GM23338 (cell line): ENCODE results near the gene KIF6. TPM values are rescaled to one million over a fixed set of nuclear protein-coding genes. Genes with fewer than 3 reads are reported as not detected.

Experiments used
- ATAC-seq: fragments of 200-7000 bp; cut with Tn5 transposase; 3 replicates; pipeline ENCODE4 v1.9.1; 2020
- DNase-seq: peaks from one replicate; pipeline ENCODE4 v3.0.0-alpha.2; 2015; ENCODE audit warnings: low spot score
- H2AFZ ChIP-seq: fragments of 200-600 bp; sonication (generic); 2 replicates; pipeline ENCODE4 v1.8.0; 2016; ENCODE audit warnings: antibody characterized with exemption, mild to moderate bottlenecking, moderate library complexity
- H3F3A ChIP-seq: fragments of 200-600 bp; sonication (generic); replicated peaks from 2 replicates; pipeline ENCODE4 v1.8.0; 2017; ENCODE audit warnings: antibody characterized with exemption, mixed run types, low read depth
- H3K27ac ChIP-seq: fragments of 200-600 bp; sonication (generic); 2 replicates; pipeline ENCODE4 v1.6.1; 2016; ENCODE audit warnings: low read depth
- H3K27me3 ChIP-seq: fragments of 200-600 bp; sonication (generic); 2 replicates; pipeline ENCODE4 v1.8.0; 2016; ENCODE audit warnings: mild to moderate bottlenecking, mixed run types, moderate library complexity; ENCODE audit not compliant: insufficient read depth
- H3K36me3 ChIP-seq: fragments of 200-600 bp; sonication (generic); 2 replicates; pipeline ENCODE4 v1.8.0; 2016; ENCODE audit warnings: mild to moderate bottlenecking; ENCODE audit not compliant: insufficient read depth
- H3K4me1 ChIP-seq: fragments of 200-600 bp; sonication (generic); 2 replicates; pipeline ENCODE4 v1.8.0; 2016; ENCODE audit warnings: mild to moderate bottlenecking, moderate library complexity; ENCODE audit not compliant: insufficient read depth
- H3K4me2 ChIP-seq: fragments of 200-600 bp; sonication (generic); 2 replicates; pipeline ENCODE4 v1.7.1; 2017; ENCODE audit warnings: mixed run types
- H3K4me3 ChIP-seq: fragments of 200-600 bp; sonication (generic); 2 replicates; pipeline ENCODE4 v1.6.1; 2016; ENCODE audit warnings: mixed run types
- H3K79me2 ChIP-seq: fragments of 200-600 bp; sonication (generic); replicated peaks from 2 replicates; pipeline ENCODE4 v1.8.0; 2017; ENCODE audit warnings: mild to moderate bottlenecking; ENCODE audit not compliant: insufficient read depth
- H3K9me2 ChIP-seq: fragments of 200-600 bp; sonication (generic); 2 replicates; pipeline ENCODE4 v1.8.0; 2017; ENCODE audit not compliant: insufficient read depth
- H4K20me1 ChIP-seq: fragments of 200-600 bp; sonication (generic); replicated peaks from 2 replicates; pipeline ENCODE4 v1.8.0; 2017; ENCODE audit warnings: mild to moderate bottlenecking; ENCODE audit not compliant: insufficient read depth
- H3K27ac Mint-ChIP-seq: 2 replicates; pipeline ENCODE4 v1.8.0; 2020; ENCODE audit warnings: inconsistent platforms, mild to moderate bottlenecking, moderate library complexity, mixed read lengths
- H3K27me3 Mint-ChIP-seq: 3 replicates; pipeline ENCODE4 v1.8.0; 2022; ENCODE audit warnings: low read depth, mild to moderate bottlenecking, moderate library complexity, mixed read lengths, inconsistent platforms; ENCODE audit not compliant: insufficient read depth, poor library complexity
- H3K36me3 Mint-ChIP-seq: 3 replicates; pipeline ENCODE4 v1.8.0; 2021; ENCODE audit warnings: low read depth, mild to moderate bottlenecking, inconsistent platforms, moderate library complexity, mixed read lengths
- H3K4me1 Mint-ChIP-seq: 3 replicates; pipeline ENCODE4 v1.8.0; 2020; ENCODE audit warnings: mild to moderate bottlenecking, inconsistent platforms, mixed read lengths
- H3K4me3 Mint-ChIP-seq: 3 replicates; pipeline ENCODE4 v1.8.0; 2021; ENCODE audit warnings: moderate library complexity, mild to moderate bottlenecking, inconsistent platforms, mixed read lengths
- H3K9me3 Mint-ChIP-seq: 3 replicates; pipeline ENCODE4 v1.8.0; 2020; ENCODE audit warnings: moderate library complexity, mild to moderate bottlenecking, inconsistent platforms, mixed read lengths
- CREB1 ChIP-seq: fragments of 250-450 bp; sonication (Bioruptor Pico); IDR thresholded peaks from 2 replicates; pipeline ENCODE4 v1.5.0; 2020; ENCODE audit warnings: low read depth, mild to moderate bottlenecking, moderate library complexity
- EZH2phosphoT487 ChIP-seq: fragments of 200-600 bp; sonication (generic); IDR thresholded peaks from one replicate; pipeline ENCODE4 v1.8.1; 2018; ENCODE audit warnings: antibody characterized with exemption; ENCODE audit not compliant: unreplicated experiment
- JUNB ChIP-seq: IDR thresholded peaks from one replicate; pipeline ENCODE4 v1.6.1; 2016; ENCODE audit warnings: antibody characterized with exemption; ENCODE audit not compliant: unreplicated experiment
- NANOG ChIP-seq: IDR thresholded peaks from 2 replicates; pipeline ENCODE4 v1.6.1; 2016; ENCODE audit warnings: antibody characterized with exemption, borderline replicate concordance
- POLR2AphosphoS5 ChIP-seq: IDR thresholded peaks from 2 replicates; pipeline ENCODE4 v1.6.1; 2016; ENCODE audit warnings: antibody characterized with exemption, low read depth
- STAT1 ChIP-seq: IDR thresholded peaks from one replicate; pipeline ENCODE4 v1.6.1; 2016; ENCODE audit warnings: antibody characterized with exemption; ENCODE audit not compliant: unreplicated experiment
- ZNF114 ChIP-seq: fragments of 250-450 bp; sonication (Bioruptor Pico); IDR thresholded peaks from 2 replicates; pipeline ENCODE4 v1.5.0; 2020; ENCODE audit warnings: mild to moderate bottlenecking, moderate library complexity
- ZNF331 ChIP-seq: fragments of 250-450 bp; sonication (Bioruptor Pico); IDR thresholded peaks from 2 replicates; pipeline ENCODE4 v1.5.0; 2020; ENCODE audit warnings: low read depth, mild to moderate bottlenecking, moderate library complexity
- ZNF462 ChIP-seq: fragments of 250-450 bp; sonication (Bioruptor Pico); IDR thresholded peaks from 2 replicates; pipeline ENCODE4 v1.5.0; 2020; ENCODE audit warnings: mild to moderate bottlenecking, moderate library complexity
- polyA plus RNA-seq: library from polyadenylated mRNA; unstranded; fragments of >200 nt; fragmentation: Nextera tagmentation; extraction: Ambion mirVana; gene quantifications from 2 replicates; pipeline ENCODE4 v1.2.1, GENCODE V29; 2016
- total RNA-seq: library from RNA; depleted of rRNA; stranded (reverse); fragments of >200 nt; shearing (Covaris generic); gene quantifications from 2 replicates; pipeline ENCODE4 v1.2.3, GENCODE V29; 2014
- TF ChIP-seq, protein P1 (sequence below): IDR thresholded peaks from 2 replicates; pipeline ENCODE4 v1.6.1; 2016; ENCODE audit warnings: antibody characterized with exemption
- TF ChIP-seq, protein P2 (sequence below): IDR thresholded peaks from one replicate; pipeline ENCODE4 v1.6.1; 2018; ENCODE audit warnings: antibody characterized with exemption; ENCODE audit not compliant: unreplicated experiment

Gene KIF6
- total and polyA plus RNA-seq, 2 experiments from 2014 or later: 0.87 to 1.7 TPM

DNA sequence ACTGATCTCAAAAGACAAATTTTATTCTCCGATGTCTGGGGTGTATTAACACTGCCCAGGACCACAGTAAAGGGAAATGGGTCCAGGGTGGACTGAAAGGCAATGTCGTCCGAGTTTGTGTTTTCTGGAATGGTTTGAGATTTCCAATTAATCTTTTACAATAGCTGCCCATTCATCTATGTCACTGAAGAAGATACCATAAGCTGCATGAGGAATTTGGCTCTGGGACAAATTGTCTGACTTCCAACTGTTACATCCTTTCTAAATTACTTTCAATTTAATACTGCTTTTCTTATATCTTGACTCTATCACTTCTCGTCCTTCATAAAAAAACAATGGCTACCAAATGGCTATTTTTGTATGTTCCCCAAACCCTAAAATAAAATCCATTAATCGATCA, 272.0 kb downstream of the KIF6 start (continued):
- TF ChIP-seq ZNF462 (CRISPR knock-in tag) (no peak), STAT1 (no peak), ZNF331 (CRISPR knock-in tag) (no peak), POLR2AphosphoS5 (no peak), EZH2phosphoT487 (no peak), ZNF114 (CRISPR knock-in tag) (no peak)
- TF ChIP-seq, protein P1, sequence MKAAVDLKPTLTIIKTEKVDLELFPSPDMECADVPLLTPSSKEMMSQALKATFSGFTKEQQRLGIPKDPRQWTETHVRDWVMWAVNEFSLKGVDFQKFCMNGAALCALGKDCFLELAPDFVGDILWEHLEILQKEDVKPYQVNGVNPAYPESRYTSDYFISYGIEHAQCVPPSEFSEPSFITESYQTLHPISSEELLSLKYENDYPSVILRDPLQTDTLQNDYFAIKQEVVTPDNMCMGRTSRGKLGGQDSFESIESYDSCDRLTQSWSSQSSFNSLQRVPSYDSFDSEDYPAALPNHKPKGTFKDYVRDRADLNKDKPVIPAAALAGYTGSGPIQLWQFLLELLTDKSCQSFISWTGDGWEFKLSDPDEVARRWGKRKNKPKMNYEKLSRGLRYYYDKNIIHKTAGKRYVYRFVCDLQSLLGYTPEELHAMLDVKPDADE: no peak

- Mint-ChIP-seq H3K4me3 (no peak overlapping the region), H3K27ac (no peak overlapping the region), H3K27me3 (peaks cover 4% of the 10 kb centered on the region), H3K4me1 (peaks cover 3% of the 10 kb centered on the region; the same call in 1 of the 3 replicates), H3K36me3 (peaks cover 9% of the 10 kb centered on the region), H3K9me3 (peaks cover 16% of the 10 kb centered on the region)
- Histone ChIP-seq H3K27ac (no peak overlapping the region), H3K4me2 (no peak overlapping the region), H3K79me2 (no peaks in the 10 kb centered on the region), H3K9me2 (no peaks in the 10 kb centered on the region), H3K4me1 (no peaks in the 10 kb centered on the region), H2AFZ (peak overlapping the region; percentile 80; the same call in 1 of the 2 replicates), H3K36me3 (no peaks in the 10 kb centered on the region), H3K4me3 (no peak overlapping the region), H4K20me1 (no peaks in the 10 kb centered on the region), H3K27me3 (no peaks in the 10 kb centered on the region), H3F3A (no peaks in the 10 kb centered on the region)
- DNase-seq (no peak), ATAC-seq (no peak)
- TF ChIP-seq POLR2AphosphoS5 (no peak), CREB1 (no peak), EZH2phosphoT487 (no peak), ZNF114 (CRISPR knock-in tag) (no peak), JUNB (no peak), NANOG (no peak)
- TF ChIP-seq, protein P2, sequence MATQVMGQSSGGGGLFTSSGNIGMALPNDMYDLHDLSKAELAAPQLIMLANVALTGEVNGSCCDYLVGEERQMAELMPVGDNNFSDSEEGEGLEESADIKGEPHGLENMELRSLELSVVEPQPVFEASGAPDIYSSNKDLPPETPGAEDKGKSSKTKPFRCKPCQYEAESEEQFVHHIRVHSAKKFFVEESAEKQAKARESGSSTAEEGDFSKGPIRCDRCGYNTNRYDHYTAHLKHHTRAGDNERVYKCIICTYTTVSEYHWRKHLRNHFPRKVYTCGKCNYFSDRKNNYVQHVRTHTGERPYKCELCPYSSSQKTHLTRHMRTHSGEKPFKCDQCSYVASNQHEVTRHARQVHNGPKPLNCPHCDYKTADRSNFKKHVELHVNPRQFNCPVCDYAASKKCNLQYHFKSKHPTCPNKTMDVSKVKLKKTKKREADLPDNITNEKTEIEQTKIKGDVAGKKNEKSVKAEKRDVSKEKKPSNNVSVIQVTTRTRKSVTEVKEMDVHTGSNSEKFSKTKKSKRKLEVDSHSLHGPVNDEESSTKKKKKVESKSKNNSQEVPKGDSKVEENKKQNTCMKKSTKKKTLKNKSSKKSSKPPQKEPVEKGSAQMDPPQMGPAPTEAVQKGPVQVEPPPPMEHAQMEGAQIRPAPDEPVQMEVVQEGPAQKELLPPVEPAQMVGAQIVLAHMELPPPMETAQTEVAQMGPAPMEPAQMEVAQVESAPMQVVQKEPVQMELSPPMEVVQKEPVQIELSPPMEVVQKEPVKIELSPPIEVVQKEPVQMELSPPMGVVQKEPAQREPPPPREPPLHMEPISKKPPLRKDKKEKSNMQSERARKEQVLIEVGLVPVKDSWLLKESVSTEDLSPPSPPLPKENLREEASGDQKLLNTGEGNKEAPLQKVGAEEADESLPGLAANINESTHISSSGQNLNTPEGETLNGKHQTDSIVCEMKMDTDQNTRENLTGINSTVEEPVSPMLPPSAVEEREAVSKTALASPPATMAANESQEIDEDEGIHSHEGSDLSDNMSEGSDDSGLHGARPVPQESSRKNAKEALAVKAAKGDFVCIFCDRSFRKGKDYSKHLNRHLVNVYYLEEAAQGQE: no peak
Observed at GRCh38 chr6:39452306-39453145, 272.7 kb downstream of the KIF6 start.
